ENCODE measurements around the gene INPP4B.

The INPP4B gene

DNA sequence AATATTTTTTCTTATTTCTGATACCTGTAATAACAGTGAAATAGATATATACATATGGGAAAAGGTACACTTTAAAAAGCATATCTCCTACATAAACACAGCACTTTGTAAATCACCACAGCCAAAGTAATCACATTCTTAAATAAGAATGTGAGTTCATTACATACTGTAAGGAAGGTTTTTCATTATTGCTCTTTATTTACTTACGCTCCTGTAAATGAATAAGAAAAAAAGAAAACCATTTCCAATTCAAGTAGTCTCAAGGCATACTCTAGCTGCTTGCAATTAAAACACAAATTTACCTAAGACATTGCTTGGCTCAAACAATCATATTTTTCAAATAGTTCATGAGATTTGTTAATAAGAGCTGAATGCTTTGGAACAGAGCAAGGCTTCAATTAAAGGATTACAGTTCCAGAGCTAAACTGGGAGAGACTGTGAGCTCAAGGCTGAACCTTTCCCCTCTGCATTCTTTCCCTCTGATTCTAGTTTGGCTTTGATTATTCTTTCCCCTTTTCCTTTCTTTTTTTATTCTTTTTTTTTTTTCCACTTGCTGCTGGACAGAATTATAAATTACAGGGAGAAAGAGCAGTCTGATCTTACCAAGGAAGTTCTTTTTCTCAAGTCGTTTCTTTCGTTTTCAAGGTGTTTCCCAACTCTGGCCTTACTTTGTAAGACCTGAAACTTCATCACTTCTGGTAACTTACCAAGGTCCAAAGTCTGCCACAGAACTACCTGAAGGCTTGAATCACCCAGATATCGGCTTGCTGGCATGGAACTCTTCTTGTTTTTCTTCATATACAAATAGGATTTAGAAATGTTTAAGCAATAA, 278.3 kb downstream of the INPP4B start:
- no peak for DNase-seq

DNA sequence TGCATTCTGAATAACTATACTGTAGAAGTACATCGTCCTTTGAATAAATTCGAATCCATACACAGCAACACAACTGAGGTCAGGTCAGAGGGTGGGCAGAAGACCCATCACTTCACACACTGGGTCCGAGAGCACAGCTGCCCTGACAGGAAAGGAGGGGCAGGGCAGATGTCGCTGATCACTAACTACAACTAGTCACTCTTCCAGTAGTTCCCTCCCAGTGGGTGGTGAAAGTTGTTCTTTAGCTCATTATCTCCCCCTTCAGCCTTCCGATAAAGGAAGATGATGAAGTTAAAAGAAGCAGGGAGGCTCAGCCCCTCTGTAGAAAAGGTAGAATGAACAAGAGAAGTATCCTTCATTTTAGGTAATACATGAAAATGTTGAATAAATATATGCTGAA, 278.9 kb downstream of the INPP4B start:
- DNase-seq, result no peak

DNA sequence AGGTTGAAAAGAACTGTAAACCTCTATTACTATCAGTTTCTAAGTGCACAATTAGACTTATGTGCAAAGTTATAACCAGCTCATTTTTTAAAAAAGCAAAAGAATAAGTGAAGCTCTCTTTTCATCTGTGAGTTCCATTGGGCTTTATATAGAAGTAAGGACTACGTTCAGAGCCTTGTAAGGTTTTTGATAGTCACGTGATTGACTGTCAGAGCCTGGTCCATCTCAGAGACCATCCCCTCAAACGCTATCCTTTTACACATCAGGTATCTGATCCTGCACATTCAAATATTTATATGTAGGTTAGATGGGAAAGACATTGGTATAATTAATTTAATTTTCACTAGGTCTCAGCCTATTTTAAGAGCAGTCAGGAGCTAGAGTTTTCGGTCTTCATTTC, 279.3 kb downstream of the INPP4B start:
- DNase-seq, result no peak

DNA sequence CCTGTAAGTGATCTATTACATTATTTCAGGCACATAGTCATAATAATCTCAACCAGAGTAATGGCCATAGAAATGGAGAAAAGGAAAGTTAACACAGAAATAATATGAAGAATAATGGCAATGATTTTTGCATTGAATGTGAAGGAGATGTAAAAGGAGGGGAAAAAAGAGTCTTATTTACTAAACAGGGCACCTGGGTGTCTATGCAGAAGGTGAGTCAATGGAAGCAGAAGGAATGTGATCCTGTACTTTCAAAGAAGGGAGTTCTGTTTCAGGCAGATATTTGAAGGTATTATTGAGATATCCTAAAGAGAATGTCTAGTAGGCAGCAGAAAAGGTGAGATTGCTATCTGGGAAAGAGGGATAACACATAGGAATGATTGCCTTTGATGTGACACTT, 279.9 kb downstream of the INPP4B start:
- DNase-seq, result no peak

DNA sequence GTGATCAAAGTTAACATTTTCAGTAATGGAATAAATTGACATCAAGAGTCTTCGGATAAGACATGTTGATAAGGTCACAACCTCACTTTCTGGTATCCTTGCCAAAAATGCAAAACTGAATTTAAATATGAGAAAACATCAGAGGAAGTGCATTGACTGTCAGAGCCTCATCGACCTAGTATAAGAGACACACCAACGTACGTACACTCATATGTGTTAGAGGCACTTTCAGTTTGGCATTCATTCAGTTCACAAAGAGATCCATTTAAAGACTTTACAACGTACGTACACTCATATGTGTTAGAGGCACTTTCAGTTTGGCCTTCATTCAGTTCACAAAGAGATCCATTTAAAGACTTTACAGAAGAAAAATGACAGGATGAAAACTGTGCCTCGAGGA, 280.3 kb downstream of the INPP4B start:
- DNase-seq, result no peak

DNA sequence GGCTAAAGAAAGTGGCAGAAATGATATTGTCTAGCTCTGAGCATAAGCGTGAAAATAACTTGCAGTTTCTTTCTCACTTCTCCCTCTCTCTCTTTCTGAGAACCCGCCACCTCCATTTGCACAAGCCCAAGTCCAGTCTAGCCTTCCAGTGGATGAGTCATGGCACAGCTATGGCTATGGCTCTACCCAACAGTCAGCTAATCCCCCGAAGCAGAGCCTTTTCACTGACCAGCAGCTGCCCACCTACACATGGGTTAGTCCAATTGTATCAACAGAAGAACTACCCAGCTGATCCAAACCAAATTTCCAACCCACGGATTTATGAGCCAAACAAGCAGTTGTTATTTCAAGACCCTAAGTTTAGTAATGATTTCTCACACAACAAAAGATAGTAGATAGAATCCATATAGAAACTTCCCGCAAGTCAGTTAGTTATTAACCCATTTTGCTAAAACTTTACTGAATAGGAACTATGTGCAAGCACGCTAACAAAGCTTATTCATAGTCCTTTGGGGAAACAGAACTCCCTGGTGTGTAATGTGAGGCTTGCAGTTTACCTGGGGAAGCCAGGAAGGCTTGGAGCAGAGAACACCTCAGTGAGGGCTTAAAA, 282.3 kb downstream of the INPP4B start:
- DNase-seq, result no peak

DNA sequence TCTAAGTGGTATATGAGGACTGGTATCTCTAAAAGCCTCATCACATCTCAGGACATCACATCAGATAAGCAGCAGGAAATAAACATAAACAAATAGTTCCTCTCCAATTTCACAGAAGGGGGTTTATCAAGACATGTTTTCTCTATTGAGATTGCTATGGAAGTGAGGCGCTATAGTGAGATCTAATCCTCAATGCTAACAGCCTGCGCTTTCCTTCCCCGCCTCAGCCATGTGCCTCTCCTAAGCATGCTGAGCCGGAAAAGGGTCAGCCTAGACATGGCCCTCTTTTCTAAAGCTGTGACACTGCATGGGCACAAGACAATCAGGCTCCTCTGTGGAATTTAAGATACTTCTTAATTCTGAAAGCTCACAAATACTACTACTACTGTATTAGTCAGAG, 286.1 kb downstream of the INPP4B start:
- DNase-seq, result no peak

DNA sequence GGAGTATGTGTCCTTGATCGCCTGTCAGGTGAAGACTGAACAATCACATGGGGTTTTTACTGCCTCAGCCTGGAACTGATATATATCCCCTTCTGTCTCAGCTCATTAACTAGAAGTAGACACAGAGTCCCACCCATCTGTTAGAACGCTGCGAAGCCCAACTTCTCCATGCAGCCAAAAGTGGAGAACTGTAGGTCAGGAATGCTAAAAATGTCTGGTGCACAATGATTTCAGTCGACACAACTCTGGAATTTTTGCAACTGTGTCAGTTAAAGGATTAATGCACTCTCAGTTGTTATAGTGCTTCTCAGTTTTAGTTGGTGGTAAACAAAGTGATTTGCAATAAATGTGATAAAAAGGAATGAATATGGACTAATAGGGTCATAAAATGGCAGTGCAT, 287.2 kb downstream of the INPP4B start:
- DNase-seq, result no peak

DNA sequence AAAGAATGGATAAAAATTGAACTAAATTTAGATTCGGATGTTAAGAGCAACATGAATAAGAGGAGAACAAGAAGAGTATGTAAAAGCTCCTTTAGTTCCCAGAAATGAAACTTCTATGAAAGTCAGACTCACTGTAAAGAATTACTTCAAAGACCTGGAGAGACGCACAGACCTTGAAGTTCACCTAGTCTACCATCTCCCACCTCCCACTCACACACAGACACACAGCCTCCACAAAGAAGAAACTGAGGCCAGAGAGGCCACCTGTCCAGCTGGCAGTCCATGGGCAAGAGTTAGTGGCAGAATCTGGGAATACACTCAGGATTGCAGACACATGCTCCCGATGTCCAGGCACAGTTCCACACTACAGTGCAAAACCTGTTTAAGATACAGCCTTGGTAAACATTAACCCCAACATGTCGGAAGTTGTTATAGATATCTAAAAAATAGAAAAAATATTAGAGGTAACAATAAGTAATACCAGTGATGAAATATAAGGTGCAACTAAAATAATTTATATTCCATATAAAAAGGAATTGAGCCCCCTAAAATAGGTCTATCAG, 288.8 kb downstream of the INPP4B start:
- no peak for DNase-seq

DNA sequence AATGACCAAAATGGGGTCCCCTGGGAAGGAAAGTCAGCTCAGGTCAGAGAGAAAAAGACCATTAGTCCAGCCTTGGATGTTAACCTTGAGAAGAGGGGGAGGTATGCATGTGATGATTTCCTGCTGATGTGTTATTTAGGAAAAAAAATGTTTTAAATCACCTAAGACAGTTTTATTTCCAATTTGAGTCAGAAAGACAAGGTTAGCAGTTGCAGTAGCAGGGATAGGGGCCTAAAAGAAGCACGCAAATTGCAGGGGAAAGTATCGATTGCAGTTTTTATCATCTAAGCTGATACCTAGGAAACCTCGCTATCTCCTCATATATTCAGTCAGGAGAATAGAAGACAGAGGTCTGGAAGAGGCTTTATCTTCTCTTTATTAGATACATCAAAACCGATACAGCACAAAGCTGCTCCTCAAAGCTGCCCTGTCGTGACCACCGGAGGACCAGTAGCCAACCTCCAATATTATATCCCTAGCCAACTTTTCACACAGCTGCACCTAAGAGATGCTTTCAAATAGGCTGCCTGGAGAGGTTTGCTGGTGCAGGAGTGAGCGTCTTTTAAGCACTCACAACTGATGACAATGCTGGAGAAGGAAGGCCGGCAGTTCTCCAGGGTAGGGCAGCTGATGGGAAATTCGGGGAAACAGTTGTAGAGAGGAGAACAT, 289.4 kb downstream of the INPP4B start:
- DNase-seq, result no peak

DNA sequence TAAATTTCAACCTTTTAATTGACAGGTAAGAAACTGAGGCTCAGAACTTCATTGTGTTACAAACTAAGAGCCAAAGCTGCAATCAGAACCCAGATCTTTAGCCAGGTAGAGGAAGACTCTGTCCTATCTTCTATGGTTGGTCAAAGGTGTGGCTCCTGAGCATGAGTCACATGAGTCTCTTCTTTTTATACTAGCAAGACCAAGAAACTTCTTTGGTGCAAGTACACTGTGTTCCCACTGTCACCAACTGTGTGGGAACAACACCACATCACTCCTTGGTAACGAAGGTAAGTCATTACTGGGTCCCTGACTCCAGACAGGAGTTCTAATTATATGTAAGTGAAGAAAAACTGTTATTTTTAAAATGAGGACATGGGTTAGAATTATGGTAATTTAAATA, 290.1 kb downstream of the INPP4B start:
- no peak for DNase-seq

DNA sequence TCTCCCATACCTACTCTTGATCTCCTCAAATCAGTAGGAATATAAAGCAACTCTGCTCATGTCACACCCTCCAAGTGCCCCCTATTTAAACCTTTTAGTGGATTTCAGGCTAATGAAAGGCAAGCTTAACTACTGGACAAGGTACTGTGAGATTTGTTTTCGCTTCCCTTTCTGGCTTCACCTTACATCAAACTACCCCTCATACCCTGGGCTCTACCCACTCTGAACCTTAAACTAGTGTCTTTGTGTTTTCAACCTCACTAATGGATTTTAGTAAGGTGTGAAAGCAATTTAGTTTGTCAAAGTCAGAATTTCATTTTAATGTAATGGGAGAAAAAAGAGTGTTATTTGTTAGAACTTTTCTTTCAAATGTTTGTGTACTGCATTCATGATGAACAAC, 291.7 kb downstream of the INPP4B start:
- no peak for DNase-seq

DNA sequence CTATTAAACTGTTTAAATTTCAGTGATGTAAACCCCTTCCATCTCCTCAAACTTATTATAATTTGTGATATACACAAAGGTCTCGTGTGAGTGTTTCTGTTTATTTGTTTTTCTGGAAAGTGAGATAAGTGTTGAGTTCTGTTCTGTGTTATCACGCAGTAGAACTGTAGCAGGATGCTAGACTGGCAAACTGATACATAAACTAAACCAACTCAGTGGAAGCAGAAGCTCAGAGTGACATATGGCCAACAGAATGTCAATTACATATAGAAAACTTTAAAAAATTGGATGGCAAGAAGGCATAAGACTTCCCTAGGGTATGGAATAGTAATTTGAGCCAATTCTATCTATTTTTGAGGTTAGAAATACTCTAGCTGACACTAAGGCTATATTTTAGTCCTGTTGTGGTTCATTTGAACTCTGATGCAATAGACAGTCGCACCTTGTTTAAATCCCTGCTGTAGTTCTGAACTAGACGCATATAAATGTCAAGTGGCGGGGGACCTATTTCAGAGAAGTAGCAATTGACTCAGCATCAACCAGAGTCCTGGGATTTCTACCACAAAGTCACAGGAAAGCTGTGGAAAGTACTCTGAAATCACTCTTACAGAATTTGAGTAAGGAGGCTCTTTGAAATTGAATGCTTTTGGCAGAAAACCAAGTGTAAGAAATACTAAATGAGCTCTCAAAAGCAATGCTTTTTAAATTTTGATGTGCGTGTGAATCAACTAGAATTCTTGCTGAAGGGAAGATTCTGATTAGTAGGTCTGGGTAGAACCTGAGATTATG, 294.4 kb downstream of the INPP4B start:
- DNase-seq, result no peak

DNA sequence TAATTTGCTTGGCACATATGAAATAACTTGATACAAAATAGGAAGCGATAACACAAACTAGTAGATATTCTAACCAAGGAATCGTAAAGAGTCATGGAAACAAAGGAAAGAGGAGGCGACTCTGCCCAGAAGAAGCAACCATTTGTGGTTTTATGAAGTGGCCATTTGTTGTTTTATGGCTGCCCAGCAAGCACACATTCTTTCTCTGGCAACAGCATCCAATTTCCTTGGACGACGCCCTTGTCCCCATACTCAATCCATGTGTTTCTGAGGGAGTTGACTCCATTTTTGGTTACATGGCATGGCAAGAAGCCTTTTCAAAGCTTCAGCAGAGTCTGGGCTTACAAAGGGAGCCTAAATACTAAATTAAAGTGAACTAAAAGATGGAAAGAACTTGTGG, 295.1 kb downstream of the INPP4B start:
- no peak for DNase-seq

DNA sequence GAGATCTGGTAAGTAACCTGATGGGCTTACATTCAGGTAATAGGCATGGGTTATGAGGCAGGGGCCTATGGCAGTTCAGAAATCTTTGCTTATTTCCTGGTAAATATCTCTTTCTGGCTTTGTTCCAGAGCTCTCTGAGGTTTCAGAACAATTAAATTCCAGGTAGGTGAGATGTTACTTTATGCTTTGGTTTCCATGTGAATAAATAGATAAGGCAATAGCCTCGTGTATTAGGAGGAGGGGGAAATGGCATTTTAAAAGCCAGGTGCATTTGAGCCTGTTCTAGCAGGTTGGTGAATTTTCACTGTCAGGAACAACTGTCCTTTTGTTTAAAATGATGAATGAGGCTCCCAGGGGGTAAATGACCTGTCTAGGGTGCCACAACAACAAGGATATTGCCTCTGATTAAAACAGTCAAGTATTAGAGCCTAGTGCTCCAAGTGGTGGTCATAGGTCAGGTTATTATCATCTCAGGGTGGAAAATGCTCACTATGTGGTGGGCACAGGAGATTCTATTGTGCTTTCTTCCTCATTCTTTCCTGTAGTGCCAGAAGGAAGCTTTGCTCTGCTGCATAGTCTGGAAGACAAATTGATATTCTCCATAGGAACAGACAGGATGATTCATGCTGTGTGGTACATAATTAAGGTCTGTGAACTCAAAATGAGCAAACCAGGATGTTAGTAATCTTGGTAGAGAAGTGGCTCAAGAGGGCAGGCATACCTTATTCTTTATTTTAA, 296.2 kb downstream of the INPP4B start:
- DNase-seq, result no peak

DNA sequence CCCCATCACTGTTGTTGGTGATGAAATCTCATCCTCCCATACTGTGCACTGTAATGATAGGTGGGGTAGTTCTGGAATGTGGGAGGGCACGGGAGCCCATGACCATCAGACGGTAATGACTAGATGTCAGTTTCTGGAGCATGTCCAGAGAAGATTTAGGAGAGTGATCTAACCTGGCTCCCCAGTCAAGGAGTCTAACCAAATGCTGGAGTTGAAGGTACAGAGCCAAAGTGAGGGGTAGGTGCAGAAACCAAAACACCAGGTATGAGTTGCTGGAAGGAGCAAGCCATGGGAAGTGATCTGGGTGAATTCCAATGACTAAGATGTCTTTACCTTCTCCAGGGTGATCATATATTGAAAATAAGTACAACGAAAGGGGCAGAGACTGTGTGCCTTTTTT, 296.9 kb downstream of the INPP4B start:
- DNase-seq, result no peak

DNA sequence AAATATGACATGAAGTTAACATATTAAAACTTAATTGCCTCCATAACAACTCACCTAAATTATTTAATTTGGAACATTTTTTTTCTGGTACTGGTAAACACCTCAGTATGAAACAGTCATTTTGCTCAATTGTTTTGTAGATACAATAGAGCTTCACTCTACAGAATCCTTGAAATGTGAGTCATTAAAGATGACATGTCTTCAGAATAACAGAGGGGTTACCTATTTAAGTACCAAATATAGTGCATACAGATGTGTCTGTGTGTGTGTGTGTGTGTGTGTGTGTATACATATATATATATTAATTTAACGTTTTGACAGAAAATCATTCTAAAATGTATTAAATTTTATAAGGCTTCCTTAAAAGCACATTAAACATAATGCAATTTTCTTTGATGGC, 297.6 kb downstream of the INPP4B start:
- DNase-seq, result no peak

DNA sequence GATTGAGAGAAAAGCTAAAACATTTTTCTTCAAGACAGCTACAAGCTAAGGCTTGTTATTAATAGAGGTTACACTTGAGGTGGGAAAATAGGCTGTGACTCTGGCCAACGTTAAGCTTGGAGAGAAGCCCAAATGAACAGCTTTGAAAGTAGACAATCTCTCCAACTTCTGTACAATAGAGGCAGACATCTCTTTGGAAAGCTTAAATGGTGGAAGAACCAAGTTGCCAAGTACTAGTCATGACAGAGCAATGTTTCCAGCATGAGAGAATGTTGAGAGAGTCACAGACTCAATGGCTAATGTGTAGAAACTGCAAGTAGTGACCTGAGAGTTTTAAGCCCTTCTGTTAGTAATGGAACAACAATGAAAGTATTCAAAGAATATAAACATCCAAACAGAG, 298.1 kb downstream of the INPP4B start:
- DNase-seq, result no peak

DNA sequence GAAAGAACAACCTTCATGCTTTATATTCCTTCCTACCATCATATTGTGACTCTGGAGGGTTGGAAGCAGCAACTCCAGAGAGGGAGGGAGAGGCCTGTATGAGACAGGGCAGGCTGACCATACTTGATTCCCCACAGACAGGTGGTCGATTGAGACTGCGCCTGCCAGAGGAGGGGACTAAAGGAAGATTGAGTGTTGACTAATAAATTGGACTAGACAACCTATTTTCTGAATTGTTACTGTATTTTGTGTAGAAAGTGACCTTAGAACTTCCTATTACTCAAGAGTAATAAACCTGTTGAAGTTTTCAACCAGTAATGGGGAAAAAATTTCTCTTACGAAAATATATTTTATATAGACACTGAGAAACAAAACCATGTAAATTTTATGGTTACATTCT, 301.5 kb downstream of the INPP4B start:
- DNase-seq, result no peak

DNA sequence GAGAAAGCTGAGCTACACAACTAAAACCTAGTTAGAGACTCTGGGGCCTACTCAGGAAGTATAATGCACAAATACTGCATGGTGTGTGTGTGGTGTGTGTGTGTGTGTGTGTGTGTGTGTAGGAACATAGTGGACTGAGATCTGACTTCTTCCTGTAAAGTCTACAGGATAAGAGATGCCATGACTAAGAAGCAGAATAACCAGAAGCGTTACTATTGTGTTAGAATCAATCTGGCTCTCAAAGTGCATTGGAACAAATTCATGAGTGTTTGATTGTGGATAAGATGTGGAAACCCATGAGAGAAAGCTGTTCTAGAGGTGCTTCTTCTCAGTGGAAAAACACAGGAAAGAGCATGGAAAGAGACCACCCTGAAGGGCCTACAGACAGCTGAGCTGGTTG, 302.1 kb downstream of the INPP4B start:
- no peak for DNase-seq

DNA sequence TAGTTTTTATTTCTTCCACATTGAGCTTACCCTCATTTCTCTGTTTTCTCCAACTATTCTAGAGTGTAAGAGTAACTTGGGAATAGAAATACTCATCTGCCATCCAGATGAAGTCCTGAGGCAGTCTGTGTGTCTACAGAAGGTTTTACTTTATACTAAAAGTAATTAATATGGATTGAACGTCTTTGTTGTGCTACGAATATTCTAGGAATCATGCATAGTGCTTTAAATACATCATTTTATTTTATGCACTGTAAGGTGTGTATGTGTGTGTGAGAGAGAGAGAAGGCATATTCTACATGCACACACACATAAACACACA, 305.7 kb downstream of the INPP4B start:
- no peak for DNase-seq

DNA sequence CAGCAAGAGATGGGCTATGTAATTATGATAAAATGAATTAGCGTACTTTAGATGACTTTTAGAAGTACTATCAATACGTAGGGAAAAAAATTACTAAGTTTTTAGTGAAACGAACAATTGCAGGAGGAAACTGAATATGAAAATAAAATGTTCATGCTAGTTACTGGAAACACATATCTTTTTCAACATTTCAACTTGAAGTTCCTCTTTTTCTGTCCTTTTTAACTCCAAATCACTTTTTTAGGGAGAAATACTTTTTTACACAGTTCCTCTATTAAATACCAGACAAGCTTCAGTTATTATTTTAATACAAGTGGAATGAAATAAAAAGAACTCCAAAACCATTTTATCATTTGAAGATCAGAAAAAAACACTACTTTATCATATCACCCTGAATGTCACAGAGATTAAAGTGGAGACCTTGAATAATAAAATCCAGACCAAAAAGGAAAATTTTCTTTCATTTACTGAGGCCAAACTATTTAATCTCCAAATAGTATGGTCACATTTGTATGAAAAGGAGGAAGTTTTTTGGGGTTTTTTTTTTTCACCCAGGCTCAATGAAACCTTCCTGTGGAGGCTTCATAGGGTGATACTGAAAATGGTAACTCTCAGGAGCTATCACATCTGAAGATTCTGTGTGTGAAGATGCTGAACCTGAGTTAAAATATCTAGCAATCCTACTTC, 306.2 kb downstream of the INPP4B start:
- DNase-seq, result no peak
